ENCODE data around the gene NOLC1.

DNA sequence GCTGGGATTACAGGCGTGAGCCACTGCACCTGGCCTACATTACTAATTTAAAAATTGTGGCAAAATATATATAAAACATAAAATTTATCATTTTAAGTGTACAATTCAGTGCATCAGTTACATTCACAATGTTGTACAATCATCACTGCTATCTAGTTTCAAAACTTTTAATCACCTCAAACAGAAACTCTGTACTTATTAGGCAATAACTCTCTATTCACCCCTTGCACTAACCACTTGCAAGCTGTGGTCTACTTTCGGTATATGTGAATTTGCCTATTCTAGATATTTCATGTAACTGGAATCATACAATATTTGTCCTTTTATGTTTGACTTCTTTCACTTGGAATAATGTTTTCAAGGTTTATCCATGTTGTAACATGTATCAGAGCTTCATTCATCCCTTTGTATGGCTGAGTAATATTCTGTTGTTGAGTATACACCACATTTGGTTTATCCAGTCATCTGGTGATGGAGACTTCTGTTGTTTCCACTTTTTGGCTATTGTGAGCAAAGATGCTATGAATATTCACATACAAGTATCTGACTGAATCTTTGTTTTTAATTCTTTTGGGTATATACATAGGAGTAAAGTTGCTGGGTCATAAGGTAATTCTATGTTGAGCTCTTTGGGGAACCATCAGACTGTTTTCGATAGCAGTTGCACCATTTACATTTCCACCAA lies 59.6 kb downstream of the NOLC1 start:
- TF ChIP-seq, protein P1, sequence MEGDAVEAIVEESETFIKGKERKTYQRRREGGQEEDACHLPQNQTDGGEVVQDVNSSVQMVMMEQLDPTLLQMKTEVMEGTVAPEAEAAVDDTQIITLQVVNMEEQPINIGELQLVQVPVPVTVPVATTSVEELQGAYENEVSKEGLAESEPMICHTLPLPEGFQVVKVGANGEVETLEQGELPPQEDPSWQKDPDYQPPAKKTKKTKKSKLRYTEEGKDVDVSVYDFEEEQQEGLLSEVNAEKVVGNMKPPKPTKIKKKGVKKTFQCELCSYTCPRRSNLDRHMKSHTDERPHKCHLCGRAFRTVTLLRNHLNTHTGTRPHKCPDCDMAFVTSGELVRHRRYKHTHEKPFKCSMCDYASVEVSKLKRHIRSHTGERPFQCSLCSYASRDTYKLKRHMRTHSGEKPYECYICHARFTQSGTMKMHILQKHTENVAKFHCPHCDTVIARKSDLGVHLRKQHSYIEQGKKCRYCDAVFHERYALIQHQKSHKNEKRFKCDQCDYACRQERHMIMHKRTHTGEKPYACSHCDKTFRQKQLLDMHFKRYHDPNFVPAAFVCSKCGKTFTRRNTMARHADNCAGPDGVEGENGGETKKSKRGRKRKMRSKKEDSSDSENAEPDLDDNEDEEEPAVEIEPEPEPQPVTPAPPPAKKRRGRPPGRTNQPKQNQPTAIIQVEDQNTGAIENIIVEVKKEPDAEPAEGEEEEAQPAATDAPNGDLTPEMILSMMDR (IDR thresholded peaks at IDR 0.05; ENCODE audit: poor library complexity): no peak
- TF ChIP-seq EZH2phosphoT487 (IDR thresholded peaks at IDR 0.05; ENCODE audit: low read depth, severe bottlenecking, unreplicated experiment): no peak
